Stimulated activated CD4-positive, alpha-beta T cell treated with anti-CD3 and anti-CD28 coated beads, Interleukin-15, amount 100 ng/mL, for 1 hour (primary cell): Measurements from ENCODE around the gene RBM28.

ENCODE experiments used
- DNase-seq, 2 donors: peaks; one replicate each; pipeline ENCODE4 v3.0.0-alpha.2; 2020; ENCODE audit warnings: low read depth in 1 of 2, low spot score in 1 of 2

Gene RBM28

GRCh38 chr7:128374041-128374440 is 30.3 kb upstream of the RBM28 start:
- DNase-seq = no peak

GRCh38 chr7:128373606-128374005 is 29.9 kb upstream of the RBM28 start:
- no peak for DNase-seq

GRCh38 chr7:128370491-128370890 is 26.8 kb upstream of the RBM28 start:
- DNase-seq = no peak

GRCh38 chr7:128366986-128367385 is 23.3 kb upstream of the RBM28 start:
- DNase-seq = no peak

GRCh38 chr7:128366300-128366699 is 22.6 kb upstream of the RBM28 start:
- DNase-seq = no peak

GRCh38 chr7:128365432-128365831 is 21.7 kb upstream of the RBM28 start:
- DNase-seq = no peak

- DNase-seq = no peak
Measured at GRCh38 chr7:128364166-128364870, 20.6 kb upstream of the RBM28 start.

- no peak for DNase-seq
Measured at GRCh38 chr7:128363261-128363721, 19.6 kb upstream of the RBM28 start.

- DNase-seq = no peak
Measured at GRCh38 chr7:128362670-128363069, 19.0 kb upstream of the RBM28 start.

- no peak for DNase-seq
Measured at GRCh38 chr7:128361411-128362379, 18.0 kb upstream of the RBM28 start, which contains the start of gene PRRT4. Gene PRRT4, minus strand, starts transcription at chr7:128361690.

GRCh38 chr7:128360359-128360678 is 16.6 kb upstream of the RBM28 start:
- DNase-seq = no peak

GRCh38 chr7:128359939-128360338 is 16.2 kb upstream of the RBM28 start:
- no peak for DNase-seq

- DNase-seq = no peak
Measured at GRCh38 chr7:128359336-128359735, 15.6 kb upstream of the RBM28 start.

GRCh38 chr7:128358233-128358632 is 14.5 kb upstream of the RBM28 start:
- no peak for DNase-seq

GRCh38 chr7:128357217-128357613 is 13.5 kb upstream of the RBM28 start:
- DNase-seq = no peak

GRCh38 chr7:128356546-128357216 is 13.0 kb upstream of the RBM28 start:
- no peak for DNase-seq

GRCh38 chr7:128353610-128354009 is 9.9 kb upstream of the RBM28 start:
- no peak for DNase-seq

- no peak for DNase-seq
Measured at GRCh38 chr7:128353189-128353588, 9.5 kb upstream of the RBM28 start.

- no peak for DNase-seq
Measured at GRCh38 chr7:128352636-128353035, 8.9 kb upstream of the RBM28 start.

GRCh38 chr7:128352153-128352537 is 8.4 kb upstream of the RBM28 start:
- no peak for DNase-seq

GRCh38 chr7:128351296-128352152 is 7.8 kb upstream of the RBM28 start:
- DNase-seq = no peak
